Left ventricle myocardium inferior (tissue), 1 donor: ENCODE data around the gene PKNOX2. TPM values are rescaled to one million over a fixed set of nuclear protein-coding genes. Genes with fewer than 3 reads are reported as not detected.

Source experiments
- DNase-seq: peaks from one replicate; pipeline ENCODE4 v3.0.0-alpha.2; 2020
- H3K27ac ChIP-seq: fragments of 200-600 bp; replicated peaks from 2 replicates; pipeline ENCODE4 v1.8.0; 2021
- H3K27me3 ChIP-seq: fragments of 200-600 bp; 2 replicates; pipeline ENCODE4 v1.8.0; 2021; ENCODE audit warnings: low read depth
- H3K36me3 ChIP-seq: fragments of 200-600 bp; 2 replicates; pipeline ENCODE4 v1.8.0; 2021
- H3K4me1 ChIP-seq: fragments of 200-600 bp; 2 replicates; pipeline ENCODE4 v1.8.0; 2021
- H3K4me3 ChIP-seq: fragments of 200-600 bp; 2 replicates; pipeline ENCODE4 v1.8.0; 2021; ENCODE audit warnings: mild to moderate bottlenecking, moderate library complexity
- H3K9me3 ChIP-seq: fragments of 200-600 bp; replicated peaks from 2 replicates; pipeline ENCODE4 v1.8.0; 2021
- CTCF ChIP-seq: fragments of 200-600 bp; IDR thresholded peaks from 2 replicates; pipeline ENCODE4 v1.8.0; 2021; ENCODE audit warnings: antibody characterized with exemption, mild to moderate bottlenecking, borderline replicate concordance
- intact Hi-C: fragments of 100-400 bp; cut with micrococcal nuclease; formaldehyde crosslinking; loops from one replicate; pipeline ENCODE4 v1.11.0; 2022
- total RNA-seq: library from RNA; stranded (reverse); fragmentation: NEBNext Ultra II Directional; extraction: Animal tissue kit (Norgen Biotek cat#: 25700); gene quantifications from one replicate; pipeline ENCODE4 v1.2.1, GENCODE V29; 2021
- donor health status: DM: no; HTN: yes; CAD: no; lungs with severe emphysema.

PKNOX2 gene
- total RNA-seq, 1 donor from 2014 or later: 6.2 TPM

- H3K4me3 ChIP-seq: no peak overlapping the region
- no peaks in the 10 kb centered on the region for H3K36me3 ChIP-seq
- peaks cover 3% of the 10 kb centered on the region for H3K4me1 ChIP-seq
- intact Hi-C loops: no loop called here
- TF ChIP-seq CTCF: no peak
- H3K27ac ChIP-seq: no peak overlapping the region
- peaks cover 41% of the 10 kb centered on the region for H3K27me3 ChIP-seq
- H3K9me3 ChIP-seq: no peaks in the 10 kb centered on the region
- DNase-seq: no peak
Measured at GRCh38 chr11:125128450-125128849, 36.1 kb upstream of the PKNOX2 start.

DNA sequence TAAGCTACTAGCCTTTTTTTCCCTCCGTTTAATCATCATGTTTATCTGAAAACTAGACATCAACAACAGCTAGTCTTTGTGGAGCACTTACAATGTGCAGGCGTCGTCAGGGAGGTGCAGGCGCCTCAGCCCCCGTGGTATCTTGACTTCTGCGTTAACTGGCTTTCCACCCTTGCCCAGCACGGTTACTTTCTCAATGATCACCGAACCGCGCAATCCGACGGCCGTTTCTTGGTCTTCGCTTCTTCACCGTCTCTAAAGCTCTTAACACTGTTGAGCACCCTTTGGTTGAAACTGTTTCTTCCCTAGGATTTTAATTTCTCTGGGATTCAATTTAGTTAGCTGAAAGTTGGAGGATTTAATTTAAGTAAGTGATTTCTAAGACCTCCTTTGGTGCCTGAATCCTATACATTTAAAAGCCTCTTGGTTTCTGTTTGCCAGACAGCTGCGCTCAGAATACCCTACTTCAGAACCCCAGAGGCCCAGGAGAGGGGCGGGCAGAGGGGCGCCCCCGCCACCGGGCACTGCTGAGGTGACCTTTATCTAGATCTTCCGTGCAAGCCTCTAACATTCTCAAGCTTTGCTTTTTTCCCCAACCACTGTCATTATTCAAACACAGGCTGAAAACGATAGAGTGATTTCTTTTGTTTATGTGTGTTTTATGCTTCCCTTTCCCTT lies 35.1 kb upstream of the PKNOX2 start:
- no peak for DNase-seq
- intact Hi-C loops: no loop called here
- H3K4me3 ChIP-seq: no peak overlapping the region
- no peaks in the 10 kb centered on the region for H3K9me3 ChIP-seq
- H3K4me1 ChIP-seq: no peaks in the 10 kb centered on the region
- H3K27ac ChIP-seq: no peak overlapping the region
- H3K36me3 ChIP-seq: no peaks in the 10 kb centered on the region
- H3K27me3 ChIP-seq: peaks cover 41% of the 10 kb centered on the region
- TF ChIP-seq CTCF: no peak

DNA sequence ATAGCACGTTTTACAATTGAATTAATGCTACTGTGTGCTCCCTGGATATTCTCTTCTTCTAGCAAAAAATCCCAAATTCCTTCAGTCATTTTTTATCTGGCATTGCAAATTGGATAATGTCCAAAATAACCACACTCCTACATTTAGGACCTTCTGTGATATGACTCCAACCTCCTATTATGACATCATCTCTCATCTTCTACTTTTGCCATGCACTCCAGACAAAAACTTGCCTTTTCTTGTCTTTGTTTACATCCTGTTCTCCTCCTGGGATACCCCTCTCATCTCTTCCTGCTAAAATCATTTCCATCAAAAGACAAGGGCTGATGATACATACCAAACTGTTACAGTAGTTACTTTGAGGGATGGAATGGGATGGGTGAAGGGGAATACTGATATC lies 32.5 kb upstream of the PKNOX2 start:
- DNase-seq: no peak
- no peak for TF ChIP-seq CTCF
- Histone ChIP-seq H3K36me3 (no peaks in the 10 kb centered on the region), H3K4me1 (no peaks in the 10 kb centered on the region), H3K27me3 (peaks cover 27% of the 10 kb centered on the region), H3K9me3 (no peaks in the 10 kb centered on the region), H3K27ac (no peak overlapping the region), H3K4me3 (no peak overlapping the region)
- intact Hi-C loops: no loop called here

DNA sequence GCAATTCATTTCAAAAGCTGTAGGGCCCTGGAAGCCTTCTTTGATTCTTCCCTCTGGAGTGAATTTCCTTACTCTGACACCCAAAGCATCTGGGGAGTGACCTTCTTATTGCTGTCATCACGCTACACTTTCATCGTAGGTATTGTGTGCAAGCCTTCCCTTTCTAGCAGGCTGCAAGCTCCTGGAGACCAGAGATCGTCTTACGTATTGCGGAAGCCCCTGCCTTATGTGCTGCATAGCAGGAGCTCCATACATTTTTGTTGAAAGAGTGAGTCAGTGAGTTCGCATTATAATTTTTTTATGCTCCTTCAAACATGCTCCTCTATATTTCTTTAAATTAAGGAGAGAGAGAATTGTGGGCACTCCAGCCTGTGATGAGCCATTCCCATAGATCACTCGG lies 32.0 kb upstream of the PKNOX2 start:
- H3K27me3 ChIP-seq: peaks cover 23% of the 10 kb centered on the region
- no peak for TF ChIP-seq CTCF

DNA sequence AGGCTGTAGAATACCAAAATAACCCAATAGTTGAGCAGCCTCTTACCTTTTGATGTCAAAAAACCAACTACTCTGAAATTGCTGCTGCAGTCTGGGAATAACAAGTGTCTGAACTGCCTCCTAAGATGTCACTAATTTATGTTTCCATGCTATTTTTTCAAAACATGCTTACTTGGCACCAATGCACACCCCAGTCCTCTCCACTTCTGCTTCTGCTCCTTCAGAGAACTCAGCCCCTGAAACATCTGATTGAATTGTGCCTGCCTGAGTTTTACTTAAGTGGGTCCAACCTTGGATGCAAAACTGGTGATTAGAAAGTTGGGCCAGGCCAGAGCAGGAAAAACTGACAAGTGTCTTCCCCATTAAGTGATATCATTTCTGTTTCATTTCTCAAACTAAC lies 28.6 kb upstream of the PKNOX2 start:
- no peak overlapping the region for H3K4me3 ChIP-seq
- peaks cover 29% of the 10 kb centered on the region for H3K27me3 ChIP-seq
- H3K4me1 ChIP-seq: no peaks in the 10 kb centered on the region
- DNase-seq: no peak
- H3K36me3 ChIP-seq: no peaks in the 10 kb centered on the region
- intact Hi-C loops: loop anchor here (5.0 kb wide), 1 partner anchor 174 kb away; no protein-coding TSS in a partner anchor
- H3K9me3 ChIP-seq: no peaks in the 10 kb centered on the region
- TF ChIP-seq CTCF: no peak
- H3K27ac ChIP-seq: no peak overlapping the region

More for the DNA sequence above, 32.0 kb upstream of the PKNOX2 start:
- DNase-seq: no peak
- no peak overlapping the region for H3K27ac ChIP-seq
- no peaks in the 10 kb centered on the region for H3K4me1 ChIP-seq
- no peaks in the 10 kb centered on the region for H3K36me3 ChIP-seq
- no peaks in the 10 kb centered on the region for H3K9me3 ChIP-seq
- intact Hi-C loops: no loop called here
- no peak overlapping the region for H3K4me3 ChIP-seq
